NCI-H1694 treated with DMSO at 0.1 percent for 48 hours (cell line): ENCODE data around the gene CELF5.
"Not testable (repeated sequence)": the region's sequence is repeated elsewhere in the genome, so short reads cannot be mapped to it uniquely, and the experiment has no call there.

ENCODE experiments used
- DNase-seq: peaks from one replicate; lab custom pipeline; 2025; lab: John Stamatoyannopoulos, UW

Gene CELF5

GRCh38 chr19:3322199-3322978, 97.9 kb downstream of the CELF5 start:
- DNase-seq = no peak

- DNase-seq = no peak
Observed at GRCh38 chr19:3323026-3323425, 98.6 kb downstream of the CELF5 start.

GRCh38 chr19:3323658-3324057, 99.2 kb downstream of the CELF5 start:
- no peak for DNase-seq

GRCh38 chr19:3324405-3324856, 100.0 kb downstream of the CELF5 start:
- no peak for DNase-seq

GRCh38 chr19:3325451-3325850, 101.0 kb downstream of the CELF5 start:
- no peak for DNase-seq

DNA sequence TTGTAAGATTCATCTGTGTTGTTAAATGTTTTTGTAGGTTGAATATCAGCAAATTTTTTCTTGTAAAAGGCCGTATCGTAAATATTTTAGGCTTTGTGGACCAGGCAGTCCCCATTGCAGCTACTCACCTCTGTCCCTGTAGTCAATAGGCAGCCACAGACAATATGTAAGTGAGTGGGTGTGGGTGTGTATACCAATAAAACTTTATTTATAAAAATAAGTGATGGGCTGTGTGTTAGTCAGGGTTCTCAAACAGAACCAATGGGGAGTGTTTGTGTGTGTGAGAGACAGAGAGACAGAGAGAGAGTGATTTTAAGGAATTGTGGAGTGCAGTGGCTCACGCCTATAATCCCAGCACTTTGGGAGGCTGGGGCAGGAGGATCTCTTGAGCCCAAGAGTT, 104.3 kb downstream of the CELF5 start:
- no peak for DNase-seq

DNA sequence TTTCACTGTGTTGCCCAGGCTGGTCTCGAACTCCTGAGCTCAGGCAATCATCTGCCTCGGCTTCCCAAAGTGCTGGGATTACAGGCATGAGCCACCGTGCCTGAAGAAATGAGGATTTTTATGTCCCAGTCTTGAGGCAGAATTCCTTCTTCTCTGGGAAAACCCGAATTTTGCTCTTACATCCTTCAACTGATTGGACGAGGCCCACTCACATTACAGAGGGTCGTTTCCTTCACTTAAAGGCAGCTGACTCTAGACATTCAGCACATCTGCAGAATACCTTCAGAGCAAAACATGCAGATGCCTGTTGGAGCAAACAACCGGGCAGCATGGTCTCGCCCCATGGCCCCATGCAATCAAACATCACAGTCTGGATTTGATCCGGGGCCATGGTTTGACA, 105.6 kb downstream of the CELF5 start:
- no peak for DNase-seq

- not testable (repeated sequence) for DNase-seq
Observed at GRCh38 chr19:3332232-3332631, 107.8 kb downstream of the CELF5 start.

DNA sequence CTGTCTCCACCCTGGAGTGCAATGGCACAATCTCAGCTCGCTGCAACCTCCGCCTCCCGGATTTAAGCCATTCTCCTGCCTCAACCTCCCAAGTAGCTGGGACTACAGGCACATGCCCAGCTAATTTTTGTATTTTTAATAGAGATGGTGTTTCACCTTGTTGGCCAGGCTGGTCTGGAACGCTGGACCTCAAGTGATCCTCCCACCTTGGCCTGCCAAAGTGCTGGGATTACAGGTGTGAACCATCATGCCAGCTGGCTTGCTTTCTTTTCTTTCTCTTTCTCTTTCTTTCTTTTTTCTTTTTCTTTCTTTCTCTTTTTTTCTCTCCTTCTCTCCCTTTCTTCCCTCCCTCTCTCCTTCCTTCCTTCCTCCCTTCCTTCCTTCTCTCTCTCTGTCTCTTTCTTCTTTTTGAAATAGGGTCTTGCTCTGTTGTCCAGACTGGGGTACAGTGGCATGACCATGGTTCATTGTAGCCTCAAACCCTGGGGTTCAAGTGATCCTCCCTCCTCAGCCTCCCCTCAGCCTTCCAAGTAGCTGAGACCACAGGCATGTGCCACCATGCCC, 108.6 kb downstream of the CELF5 start:
- no peak for DNase-seq

GRCh38 chr19:3333662-3334061, 109.2 kb downstream of the CELF5 start:
- no peak for DNase-seq

DNA sequence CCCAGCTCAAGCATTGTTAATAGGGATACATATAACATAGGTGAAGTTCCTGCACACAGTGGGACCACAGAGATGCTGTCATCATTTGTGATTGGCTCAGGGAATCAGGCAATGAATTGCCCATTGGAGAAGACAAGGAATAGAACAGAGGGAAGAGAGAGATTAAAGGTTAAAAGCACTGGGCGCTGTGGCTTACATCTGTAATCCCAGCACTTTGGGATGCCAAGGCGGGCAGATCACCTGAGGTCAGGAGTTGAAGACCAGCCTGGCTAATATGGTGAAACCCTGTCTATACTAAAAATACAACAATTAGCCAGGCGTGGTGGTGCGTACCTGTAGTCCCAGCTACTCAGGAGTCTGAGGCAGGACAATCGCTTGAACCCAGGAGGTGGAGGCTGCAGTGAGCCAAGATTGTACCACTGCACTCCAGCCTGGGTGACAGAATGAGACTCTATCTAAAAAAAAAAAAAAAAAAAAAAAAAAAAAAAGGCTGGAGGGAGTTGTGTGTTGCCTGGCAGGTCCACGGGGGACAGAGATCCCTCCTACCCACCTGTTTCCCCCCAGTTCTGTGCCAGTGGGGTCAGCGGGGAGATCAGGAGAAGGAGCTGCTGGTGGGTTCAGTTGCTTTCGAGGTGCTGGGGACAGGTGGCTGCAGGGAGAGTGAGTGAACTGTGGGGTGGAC, 110.4 kb downstream of the CELF5 start:
- DNase-seq = not testable (repeated sequence)

DNA sequence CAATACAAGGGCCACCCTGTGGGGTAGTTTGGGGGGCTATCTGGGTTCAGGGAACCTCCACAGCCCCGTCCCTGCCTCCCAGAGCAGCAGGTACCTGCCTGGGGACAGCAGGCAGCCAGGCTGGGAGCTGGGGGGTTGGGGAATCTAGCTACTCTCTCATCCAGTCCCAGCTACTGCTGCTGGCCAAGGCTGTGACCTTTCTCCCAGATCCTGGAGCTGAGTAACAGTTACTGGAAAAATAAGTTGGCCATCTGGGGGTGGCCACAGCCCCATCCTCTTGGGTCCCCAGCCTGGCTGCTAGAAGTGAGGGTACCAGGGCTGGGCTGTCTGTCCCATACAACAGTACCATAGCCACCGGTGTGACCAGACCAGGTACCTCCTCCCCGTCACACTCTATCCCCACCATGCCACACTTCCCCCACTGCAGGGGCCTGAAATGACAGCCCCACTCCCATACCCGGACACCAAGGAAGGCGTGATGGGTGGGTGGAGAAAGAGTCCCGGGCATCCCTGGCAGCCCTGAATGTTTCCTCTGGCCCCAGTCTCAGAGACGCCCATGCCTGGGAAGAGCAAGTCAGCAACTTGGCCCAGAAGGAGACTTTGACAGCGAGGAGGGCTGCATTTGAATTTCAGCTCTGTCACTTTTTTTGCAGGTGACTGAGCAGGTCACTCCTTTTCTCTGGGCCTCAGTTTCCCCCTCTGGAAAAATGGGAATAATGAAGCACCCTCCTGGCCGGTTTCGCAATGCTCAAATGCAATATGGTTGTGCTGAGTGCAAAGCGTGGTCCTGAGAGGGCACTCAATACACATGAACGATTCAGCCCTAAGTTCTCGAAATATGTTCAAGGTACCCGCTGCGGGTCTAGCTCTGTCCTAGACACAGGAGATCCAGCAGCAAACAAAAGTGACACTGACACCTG, 111.2 kb downstream of the CELF5 start:
- no peak for DNase-seq

DNA sequence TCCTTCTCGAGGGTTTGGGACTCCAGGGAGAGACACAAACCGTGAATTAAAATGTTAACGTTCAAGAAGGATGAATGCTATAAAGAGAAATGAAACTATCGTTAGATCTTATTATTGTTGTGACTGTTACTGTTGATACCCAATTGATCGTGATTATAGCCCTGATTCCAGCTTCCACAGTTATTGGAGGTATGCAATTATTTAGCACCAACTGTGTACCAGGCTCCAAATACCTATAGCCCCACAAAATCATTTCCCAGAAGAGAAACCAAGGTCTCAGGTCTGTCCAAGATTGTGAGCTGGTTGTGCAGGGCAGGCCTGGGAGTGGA, 111.9 kb downstream of the CELF5 start:
- DNase-seq = no peak

DNA sequence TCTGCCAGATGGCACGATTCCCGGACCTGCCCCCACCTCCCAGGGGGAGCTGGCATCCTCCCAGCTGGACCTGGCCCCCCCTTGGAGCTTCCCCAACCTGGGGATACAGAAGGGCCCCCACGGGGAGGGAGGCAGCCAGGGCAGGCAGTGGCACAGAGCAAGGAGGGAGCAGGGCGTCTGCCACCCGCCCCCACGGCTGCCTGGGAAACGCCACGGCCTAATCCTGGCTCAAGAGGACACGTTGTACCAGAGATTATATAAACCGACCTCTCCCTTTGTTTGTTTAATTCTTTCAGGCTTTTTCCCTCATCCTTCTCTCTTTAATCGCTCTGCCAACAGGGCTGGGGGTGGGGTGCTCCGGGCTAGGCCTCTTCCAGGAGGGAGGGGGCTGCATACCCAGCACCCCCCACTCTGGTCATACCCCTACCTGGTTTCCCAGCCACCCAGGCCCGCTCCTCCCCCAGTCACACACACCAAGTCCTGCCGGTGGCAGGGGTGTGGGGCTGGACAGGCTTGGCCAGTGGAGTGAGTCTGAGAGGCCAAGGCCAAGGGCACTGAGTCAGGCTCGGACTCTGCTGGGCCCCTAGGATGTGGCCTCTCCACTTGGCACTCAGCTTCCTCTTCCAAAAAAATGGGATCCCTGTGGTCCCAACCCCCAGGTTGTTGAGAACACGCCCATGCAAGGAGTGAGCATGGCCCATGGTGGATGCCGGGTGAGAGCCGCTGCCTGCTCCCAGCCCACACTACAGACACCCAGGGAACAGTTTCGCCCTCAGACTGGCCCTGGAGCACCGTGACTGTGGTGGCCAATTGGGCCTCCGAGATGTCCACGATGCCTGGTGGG, 112.4 kb downstream of the CELF5 start:
- DNase-seq = peak; percentile 25

DNA sequence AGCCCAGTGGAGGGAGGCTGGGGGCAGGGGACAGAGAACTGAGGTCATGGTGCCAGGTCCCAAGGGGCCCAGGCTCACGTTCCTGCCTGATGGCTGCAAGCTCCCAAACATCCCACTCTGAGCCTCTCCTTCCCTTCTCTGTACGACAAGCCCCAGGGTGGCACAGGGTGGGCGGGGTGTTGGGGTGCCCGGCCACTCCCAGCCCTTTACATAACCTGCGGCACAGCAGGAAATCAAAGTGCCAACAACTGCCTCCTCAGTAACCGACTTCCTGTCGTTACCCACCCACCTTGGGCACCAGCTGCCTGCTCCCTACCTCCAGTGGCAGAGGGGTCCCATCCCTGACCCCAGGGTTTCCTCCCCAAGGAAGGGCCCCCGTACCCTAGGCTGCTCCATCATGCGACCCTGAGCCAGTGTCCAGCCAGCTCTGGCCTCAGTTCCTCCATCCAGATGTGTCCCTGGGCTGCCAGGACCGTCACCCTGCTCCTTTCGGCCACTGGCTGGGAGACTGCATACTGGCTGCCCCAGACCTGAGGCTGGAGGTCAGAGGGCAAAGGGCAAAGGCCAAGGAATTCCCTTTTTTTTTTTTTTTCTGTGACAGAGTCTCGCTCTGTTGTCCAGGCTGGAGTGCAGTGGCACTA, 114.2 kb downstream of the CELF5 start:
- DNase-seq = no peak

- no peak for DNase-seq
Observed at GRCh38 chr19:3340340-3340739, 115.9 kb downstream of the CELF5 start.

GRCh38 chr19:3342246-3342645, 117.8 kb downstream of the CELF5 start:
- no peak for DNase-seq

DNA sequence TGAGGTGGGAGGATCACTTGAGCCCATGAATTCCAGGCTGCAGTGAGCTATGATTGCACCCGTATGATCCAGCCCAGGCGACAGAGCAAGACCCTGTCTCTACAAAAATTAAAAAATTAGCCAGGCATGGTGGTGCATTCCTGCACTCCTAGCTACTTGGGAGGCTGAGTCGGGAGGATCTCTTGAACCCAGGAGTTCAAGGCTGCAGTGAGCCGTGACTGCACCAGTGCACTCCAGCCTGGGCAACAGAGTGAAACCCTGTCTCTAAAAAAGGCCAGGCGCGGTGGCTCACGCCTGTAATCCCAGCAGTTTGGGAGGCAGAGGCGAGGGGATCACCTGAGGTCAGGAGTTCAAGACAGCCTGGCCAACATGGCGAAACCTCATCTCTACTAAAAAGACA, 118.5 kb downstream of the CELF5 start:
- not testable (repeated sequence) for DNase-seq

GRCh38 chr19:3343619-3344502, 119.4 kb downstream of the CELF5 start:
- peak; percentile 21 for DNase-seq
